ENCODE results near the gene SGCE. TPM values are rescaled to one million over a fixed set of nuclear protein-coding genes. Genes with fewer than 3 reads are reported as not detected.

SGCE gene
- total RNA-seq, 1 experiment from 2014 or later = 39.8 TPM

Other genes with a start within 250 kb of the SGCE start
- 20.9 and 56.6 TPM in 2 replicates for gene CASD1, start 146.3 kb downstream of the SGCE start, total RNA-seq (2014; rRNA removed; shearing (Covaris generic); ENCODE audit: low replicate concordance)

Data from Karpas-422 (cell line).